ENCODE measurements around the gene SLC10A3.

SLC10A3 gene

DNA sequence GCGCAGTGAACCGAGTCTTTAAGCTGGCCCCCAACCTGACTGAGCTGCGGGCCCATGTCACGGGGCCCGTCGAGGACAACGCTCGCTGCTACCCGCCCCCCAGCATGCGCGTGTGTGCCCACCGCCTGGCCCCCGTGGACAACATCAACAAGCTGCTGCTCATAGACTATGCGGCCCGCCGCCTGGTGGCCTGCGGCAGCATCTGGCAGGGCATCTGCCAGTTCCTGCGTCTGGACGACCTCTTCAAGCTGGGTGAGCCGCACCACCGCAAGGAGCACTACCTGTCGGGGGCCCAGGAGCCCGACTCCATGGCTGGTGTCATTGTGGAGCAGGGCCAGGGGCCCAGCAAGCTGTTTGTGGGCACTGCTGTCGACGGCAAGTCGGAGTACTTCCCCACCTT, 30.1 kb downstream of the SLC10A3 start:
- no peak for DNase-seq

DNA sequence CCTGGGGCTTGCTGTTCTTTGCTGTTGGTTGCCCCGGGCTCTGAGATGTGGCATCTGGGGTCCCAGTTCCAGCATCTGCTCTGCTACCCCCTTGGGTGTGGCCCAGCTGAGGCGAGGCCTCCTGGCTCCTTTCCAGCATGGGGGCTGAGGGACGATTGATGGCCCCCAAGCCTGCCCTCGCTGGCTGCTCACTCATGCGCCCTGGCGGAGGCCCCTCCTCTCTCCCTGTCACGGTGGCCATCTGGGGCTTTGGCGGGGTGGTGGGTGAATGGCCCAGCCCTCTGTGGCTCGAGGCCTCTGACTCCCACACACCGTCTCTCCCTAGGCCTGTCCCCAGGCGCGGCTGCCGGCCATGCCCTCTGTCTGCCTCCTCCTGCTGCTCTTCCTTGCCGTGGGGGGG, 30.6 kb downstream of the SLC10A3 start:
- no peak for DNase-seq

DNA sequence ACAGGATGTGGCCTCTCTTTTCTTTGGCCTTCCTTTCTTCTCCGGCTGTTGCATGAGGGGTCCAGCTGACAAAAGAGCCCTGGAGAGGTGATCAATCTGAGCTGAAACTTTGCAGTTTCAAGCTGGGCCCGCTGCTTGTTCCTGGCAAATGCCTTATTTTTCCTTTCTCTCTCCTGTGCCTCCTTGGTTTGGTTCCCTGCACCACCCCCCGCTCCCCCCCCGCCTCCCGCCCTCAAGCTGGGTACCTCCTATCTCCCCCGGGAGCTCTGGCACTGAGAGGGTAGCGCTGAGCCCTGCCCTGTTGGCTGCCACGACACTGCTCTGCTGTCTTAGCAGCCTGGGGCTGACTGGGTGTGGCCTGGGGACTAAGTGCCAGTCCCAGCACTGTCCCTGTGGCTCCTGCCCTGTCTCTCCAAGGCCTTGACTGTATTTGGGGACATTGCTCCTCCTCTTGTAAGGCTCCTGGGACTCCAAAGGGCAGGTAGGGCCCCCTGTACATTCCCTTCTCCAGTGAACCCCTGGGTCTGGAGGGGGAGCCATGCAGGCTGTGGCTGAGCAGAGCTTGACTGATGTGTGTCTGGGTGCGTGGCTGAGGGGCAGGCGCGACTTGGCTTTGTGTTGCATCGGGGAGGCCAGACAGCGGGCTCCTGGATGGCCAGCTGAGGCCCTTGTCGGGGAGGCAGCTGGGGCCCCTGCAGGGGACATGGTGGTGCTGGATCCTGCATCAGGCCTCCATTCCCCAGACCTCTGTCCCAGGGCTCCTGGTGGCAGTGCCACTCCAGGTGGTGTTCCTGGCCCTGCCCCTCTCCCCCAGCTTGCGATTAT, 31.3 kb downstream of the SLC10A3 start:
- no peak for DNase-seq

DNA sequence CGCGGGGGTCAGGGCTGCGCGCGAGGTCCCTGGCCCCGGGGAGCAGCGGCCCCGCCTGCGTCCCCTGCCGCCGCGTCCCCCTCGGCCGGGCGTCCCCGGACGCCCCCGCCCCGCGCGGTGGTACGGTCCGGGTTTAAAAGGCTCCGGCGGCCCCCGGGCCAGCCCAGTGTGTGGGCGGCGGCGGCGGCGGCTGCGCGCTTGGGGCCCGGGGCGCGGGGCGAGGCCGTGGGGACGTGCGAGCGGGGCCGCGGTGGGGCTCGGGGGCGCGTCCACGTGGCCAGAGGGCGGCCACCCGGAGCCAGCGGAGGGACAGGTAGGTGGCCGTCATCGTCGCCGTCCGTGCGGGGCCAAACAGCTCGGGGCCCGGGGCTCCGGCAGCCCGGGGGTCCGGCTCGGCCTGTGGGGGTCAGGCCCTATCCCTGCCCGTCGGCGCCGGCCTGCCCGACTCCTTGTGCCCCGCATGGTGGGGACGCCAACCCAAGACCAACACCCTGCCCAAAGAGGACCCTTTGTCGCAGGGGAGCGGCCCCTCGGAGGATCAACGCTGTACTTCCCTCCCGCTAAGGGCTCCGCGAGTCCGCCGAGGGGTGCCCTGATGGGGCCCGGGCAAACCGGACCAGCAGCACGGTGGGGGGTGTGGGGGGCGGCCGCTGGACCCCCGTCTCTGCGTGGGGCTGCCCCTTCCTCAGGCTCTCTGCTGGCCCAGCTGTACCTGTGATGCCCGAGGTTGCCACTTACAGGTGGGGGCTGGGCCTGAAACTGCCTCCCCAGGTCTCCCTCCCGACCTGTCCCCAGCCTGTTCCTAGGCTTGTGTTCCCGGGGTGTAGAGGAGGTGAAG, 32.1 kb downstream of the SLC10A3 start, which contains the start of gene PLXNA3:
TSS of gene PLXNA3 (plus strand) at position 166 of the 838 bp plus-strand sequence. CDS start 1,903 bp downstream, outside the sequence.
- peak; percentile 68 for DNase-seq

DNA sequence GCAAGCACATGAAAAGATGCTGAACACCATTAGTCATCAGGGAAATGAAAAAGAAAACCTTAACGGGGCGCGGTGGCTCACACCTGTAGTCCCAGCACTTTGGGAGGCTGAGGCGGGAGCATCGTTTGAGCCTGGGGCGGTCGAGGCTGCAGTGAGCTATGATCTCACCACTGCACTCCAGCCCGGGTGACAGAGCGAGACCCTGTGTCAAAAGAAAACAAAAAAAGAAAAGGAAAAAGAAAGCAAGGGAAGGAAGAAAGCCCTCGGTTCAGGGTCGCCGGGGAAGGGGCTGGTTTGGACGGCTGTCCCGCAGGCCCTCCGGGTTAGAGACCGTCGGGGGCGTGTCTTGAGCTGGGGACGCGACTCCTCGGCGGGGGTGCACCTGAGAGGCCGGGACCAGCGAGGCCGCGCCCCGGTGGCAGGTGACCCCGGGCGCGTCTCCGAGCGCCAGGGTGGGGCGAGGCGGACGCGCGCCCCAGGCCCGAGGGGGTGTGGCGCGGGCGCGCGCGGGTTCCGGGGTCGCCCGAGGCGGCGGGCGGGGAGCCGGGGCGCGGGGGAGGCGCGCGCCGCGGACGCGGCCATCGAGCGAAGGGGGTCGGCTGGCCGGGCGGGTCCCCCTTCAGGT, 32.8 kb downstream of the SLC10A3 start:
- peak; percentile 54 for DNase-seq

DNA sequence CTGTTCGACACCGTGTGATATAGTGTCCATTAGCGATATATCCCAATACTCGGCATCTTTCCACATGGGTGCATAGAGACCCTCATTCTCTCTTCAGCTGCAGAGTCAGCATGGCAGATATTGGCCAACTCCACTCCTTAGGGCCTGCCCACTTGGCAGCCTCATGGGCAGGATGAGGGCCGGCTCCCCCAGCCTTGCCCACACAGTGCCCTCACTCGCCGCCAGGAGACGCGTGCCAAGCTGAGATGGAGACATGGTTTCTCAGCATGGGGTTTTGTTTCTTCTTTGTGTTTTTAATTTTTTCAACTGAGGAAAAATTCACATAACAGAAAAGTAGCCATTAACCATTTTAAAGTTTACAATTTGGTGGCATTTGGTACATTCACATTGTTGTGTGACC, 37.6 kb downstream of the SLC10A3 start:
- no peak for DNase-seq

DNA sequence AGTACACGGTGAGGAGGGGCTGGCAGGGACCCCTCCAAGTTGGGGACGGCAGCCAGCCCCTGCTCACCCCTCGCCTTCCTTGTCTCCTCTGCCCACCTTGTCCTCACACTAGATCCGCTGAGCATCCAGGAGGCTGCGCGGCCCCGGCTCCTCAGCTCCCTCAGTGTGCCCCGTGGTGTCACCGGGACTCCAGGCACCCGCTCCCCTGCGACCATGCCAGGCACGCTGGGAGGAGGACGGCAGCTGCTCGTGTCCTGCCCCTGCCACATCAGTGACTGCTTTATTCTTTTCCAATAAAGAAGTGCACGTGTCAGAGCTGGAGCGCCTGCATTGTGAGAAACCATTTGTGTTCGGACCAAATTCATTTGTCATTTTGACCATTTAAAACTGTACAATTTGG, 40.1 kb downstream of the SLC10A3 start:
- no peak for DNase-seq

DNA sequence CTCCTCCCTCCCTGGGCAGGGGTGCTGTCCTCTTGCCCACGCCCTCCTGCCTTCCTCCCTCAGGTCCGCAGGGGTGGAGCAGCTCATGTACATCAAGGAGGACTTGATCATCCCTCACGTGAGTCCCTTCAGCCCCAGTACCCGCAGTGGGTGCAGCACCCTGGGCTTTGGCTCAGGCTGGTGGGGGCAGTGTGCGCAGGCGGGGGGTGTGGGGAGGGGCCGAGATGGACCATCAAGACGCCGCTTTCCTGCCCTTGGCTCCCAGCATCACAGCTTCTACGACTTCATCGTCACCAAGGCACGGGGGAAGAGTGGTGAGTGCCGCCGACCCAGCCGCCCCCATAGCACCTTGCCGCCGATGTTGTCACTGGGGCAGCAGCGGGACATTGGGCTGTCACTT, 40.8 kb downstream of the SLC10A3 start:
- no peak for DNase-seq

DNA sequence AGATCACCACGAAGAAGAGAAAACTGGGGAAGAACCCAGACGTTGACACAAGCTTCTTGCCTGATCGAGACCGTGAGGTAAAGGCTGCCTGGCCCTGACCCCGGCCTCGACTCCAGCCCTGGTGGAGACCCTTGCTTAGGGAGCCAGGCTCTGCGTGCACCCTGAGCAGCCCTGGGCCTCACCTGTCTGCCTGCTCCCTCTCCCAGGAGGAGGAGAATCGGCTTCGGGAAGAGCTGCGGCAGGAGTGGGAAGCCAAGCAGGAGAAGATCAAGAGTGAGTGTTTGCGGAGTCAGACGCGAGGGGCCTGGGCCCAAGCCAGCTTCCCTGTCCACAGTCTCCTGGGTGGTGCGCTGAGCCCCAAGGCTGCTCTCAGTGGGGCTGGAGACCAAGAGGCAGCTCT, 41.9 kb downstream of the SLC10A3 start:
- DNase-seq: no peak

DNA sequence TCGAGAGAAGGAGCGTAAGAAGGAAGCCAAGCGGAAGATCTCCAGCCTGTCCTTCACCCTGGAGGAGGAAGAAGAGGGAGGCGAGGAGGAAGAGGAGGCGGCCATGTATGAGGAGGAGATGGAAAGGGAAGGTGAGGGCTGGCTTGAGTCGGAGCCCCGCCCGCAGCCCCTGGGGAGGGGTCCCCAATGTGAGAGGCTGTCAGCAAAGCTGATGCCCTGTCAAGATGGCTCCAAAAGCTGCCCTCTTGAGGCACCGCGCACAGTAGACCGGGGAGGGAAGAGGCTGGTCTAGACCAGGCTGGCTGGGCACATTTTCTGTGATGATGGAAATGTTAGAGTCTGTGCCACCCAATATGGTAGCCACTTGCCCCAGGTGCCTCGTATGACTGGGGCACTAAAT, 44.0 kb downstream of the SLC10A3 start:
- DNase-seq: no peak

DNA sequence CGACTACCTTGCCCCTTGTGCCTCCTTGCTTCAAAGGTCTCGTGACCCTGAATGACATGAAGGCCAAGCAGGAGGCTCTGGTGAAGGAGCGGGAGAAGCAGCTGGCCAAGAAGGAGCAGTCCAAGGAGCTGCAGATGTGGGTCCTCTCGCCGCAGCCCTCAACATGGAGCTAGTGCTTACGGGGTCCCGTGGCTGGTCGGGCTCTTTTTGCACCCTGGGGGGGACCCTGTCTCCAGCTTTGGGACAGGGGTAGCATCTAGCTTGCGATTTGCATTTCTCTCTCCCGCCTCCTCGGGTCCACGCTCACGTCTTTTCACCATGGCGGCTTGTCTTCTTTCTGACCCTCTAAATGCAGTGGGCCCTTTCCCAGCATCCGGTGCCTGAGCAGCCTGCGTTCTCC, 44.7 kb downstream of the SLC10A3 start:
- DNase-seq: no peak

DNA sequence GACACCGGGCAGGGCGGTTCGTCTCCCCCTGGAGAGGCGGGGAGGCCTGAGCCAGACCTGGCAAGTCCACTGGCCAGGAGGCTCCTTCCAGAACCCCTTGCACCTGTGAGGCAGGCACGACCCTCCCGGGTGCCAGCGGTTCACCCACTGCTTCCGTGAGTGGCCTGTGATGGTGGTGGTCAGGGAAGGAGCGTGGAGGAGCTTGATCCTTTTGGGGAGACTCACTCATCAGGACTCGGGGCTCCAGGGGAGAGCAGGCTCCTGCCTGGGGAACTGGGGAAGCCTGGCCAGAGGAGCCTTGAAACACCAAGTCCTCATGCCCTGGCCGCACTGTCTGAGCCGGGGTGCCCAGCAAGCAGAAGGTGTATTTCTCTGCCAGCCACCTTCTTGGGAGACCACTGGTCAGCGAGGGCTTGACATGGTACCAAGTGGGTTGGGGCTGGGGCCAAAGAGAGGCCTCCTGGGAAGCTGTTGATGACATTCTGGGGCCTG, 45.6 kb downstream of the SLC10A3 start:
- DNase-seq: no peak

DNA sequence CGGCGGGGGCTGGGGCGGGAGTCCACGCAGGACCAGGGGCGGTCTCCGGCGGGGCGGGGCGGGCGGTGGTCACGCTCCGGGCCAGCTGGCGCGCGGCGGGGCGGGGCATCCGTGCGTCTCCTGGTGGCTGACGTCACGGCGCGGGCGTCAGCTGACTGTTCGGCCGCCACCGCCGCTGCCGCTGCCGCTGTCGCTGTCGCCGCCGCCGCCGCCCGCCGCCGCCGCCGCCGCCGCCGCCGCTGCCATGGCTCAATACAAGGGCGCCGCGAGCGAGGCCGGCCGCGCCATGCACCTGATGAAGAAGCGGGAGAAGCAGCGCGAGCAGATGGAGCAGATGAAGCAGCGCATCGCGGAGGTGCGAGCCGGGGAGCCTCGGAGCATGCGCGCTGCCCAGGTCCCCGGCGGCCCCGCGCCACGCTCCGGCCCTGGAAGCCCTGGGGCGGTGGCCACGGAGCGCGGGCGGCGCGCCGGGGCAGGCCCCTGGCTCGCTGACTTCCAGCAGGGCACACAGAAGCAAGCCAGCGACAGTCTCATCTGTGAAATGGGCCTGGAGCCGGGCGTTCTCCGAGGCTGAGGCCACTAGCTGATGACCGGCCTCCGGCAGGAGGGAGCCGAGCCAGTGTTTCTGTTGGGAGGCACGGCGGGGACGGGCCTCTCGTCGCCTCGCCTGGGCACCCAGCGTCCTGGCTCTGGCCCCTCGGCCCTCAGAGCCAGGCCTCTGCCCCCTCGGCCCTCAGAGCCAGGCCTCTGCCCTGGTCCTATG, 46.3 kb downstream of the SLC10A3 start, which contains the start of gene FAM50A:
TSS of gene FAM50A (plus strand) at position 150 of the 763 bp plus-strand sequence. CDS start at position 245, 95 bp downstream.
- DNase-seq: peak; percentile 77

DNA sequence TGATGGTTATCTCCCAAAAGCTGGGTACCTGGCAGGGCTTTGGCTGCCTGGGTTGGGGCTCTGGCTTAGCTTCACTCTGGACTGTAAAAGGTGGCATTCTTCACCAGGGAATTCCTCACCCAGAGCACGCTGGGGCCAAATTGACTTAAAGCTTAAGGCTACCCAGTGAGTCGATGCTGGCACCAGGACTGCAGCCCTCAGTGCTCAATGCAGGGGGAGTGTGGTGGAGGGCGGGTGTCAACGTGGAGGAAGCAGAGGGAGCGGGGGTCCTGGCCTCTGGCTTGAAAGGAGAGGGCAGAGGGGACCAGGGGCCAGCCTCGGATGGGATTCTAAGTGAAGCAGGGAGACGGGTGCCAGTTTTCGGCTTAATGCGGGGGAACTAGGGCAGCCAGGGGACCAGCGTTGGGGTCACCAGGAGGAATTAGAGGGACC, 46.9 kb downstream of the SLC10A3 start:
- no peak for DNase-seq

DNA sequence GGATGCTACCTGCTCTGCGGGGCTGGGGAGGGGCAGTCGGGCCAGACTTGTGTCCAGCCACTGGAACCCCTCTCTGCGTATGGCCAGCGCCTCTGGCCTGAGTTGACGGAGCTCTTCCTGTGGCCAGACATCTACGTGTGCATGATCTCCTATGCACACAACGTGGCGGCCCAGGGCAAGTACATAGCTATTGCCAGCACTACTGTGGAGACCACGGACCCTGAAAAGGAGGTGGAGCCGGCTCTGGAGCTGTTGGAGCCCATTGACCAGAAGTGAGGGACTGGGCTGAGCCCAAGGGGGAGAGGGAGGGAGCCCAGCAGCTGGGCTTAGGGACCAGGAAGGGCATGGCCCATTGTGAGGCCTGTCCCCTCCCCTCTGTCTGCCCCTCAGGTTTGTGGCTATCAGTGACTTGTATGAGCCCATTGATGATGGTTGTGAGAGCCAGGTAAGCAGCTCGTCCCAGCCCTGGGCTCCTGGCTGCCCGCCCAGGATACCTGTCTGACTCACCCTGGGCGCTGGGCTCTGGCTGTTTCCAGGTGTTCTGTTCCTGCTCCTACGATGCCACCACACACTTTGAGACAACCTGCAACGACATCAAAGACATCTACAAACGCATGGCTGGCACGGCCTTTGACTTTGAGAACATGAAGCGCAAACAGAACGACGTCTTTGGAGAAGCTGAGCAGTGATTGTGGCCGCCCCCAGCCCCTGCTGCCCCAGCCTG, 48.3 kb downstream of the SLC10A3 start:
- no peak for DNase-seq

DNA sequence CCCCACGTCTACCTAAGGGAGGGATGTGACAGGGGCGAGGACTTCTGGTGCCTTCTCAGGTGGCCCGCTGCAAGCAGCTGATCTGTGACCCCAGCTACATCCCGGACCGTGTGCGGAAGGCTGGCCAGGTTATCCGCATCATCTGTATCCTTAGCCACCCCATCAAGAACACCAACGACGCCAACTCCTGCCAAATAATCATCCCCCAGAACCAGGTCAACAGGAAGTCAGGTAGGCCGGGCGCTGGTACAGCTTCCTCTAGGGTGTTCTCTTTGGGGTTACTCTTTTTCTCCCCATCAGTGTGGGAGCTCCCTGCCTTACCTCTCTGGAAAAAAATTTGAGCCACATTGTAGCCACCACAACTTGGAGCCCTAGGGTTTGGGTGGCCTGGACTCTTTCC, 48.9 kb downstream of the SLC10A3 start:
- DNase-seq: no peak

DNA sequence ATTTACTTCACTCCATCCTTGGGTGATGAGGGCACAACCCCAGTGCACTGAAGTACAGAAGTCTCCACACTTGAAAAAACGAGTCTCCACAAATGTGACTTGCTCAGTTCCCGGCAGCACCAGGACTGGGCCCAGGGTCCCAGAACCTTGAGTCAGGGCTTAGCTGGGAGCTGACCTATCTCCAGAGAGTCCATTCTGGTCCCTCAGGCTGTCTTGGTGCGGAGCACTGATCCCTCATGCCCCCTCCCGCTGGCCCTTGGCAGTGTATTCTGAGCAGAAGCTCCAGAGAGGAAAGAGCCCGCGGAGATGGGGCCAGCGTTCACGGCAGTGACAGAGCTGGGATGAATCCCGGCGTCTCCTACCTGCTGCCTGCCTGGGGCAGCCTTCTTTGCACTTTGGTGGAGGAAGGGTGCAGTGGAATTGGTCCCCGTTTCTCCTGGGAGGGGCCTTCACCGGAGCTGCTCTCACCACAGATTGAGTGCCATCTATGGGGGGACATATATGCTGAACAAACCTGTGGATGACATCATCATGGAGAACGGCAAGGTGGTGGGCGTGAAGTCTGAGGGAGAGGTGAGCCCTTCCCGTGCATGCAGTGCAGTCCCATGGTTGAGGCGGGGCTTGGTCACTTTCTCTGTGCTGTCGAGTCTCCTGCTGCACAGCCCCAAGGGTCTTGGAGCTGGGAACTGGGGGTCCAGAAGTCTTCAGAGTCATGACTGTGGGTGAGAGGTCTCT, 49.6 kb downstream of the SLC10A3 start:
- no peak for DNase-seq

DNA sequence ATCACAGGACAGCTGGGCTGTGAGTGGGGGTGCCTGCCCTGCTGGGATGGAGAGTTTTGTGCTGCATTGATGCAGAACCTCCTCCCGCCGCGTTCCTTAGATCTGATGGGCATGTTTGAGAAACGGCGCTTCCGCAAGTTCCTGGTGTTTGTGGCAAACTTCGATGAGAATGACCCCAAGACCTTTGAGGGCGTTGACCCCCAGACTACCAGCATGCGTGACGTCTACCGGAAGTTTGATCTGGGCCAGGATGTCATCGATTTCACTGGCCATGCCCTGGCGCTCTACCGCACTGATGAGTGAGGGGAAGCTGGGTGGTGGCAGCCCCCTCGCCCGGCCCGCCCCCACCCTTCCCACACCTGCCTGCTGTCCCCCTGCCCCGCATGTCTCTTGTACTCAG, 50.6 kb downstream of the SLC10A3 start:
- no peak for DNase-seq

DNA sequence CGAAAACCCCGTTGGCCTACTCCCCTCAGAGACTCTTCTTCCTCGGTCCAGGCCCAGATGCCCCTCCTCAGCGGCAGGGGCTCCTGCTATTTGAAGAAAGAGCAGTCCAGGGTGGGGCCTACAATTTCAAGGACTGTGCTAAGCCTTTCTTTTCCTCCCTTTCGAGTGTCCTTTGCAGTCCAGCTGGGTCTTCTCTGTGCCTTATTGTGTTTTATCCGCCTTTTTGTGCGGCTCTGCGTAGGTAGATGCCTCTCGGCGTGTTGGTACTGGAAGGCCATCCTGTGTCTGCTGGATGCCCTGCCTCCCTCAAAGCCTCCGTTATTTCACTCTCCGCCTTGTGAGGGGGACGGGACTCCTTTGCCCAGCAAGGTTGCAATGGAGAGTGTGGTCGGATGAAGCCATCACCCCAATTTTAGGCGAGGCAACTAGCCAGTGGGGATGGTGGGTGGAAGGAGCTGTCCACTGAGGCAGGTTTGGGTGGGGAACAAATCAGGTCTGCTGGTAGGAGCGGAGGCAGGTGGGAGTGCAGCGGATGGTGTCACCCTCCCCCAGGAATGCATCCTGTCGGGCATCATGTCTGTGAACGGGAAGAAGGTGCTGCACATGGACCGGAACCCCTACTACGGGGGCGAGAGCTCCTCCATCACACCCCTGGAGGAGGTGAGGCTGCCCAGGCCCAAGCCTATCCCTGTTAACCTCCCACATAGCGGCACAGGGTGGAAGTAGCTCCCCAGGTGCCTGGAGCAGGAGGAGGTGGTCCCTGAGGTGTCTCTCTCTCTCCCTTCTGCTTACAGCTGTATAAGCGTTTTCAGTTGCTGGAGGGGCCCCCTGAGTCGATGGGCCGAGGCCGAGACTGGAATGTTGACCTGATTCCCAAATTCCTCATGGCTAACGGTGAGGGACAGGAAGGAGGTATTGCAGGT, 52.2 kb downstream of the SLC10A3 start:
- no peak for DNase-seq

All from activated naive CD4-positive, alpha-beta T cell treated with Interleukin-2 at 50 U/mL for 16 hours (primary cell).